SK-N-SH treated with all-trans-retinoic acid at 6 μM for 48 hours (cell line): ENCODE data around the gene RAMP3.

Experiments used
- ATAC-seq: fragments of 200-7000 bp; cut with Tn5 transposase; 3 replicates; pipeline ENCODE4 v1.9.1; 2020; ENCODE audit warnings: mild to moderate bottlenecking, moderate library complexity
- ARNTL ChIP-seq: fragments of 450-650 bp; formaldehyde crosslinking; IDR thresholded peaks from 2 replicates; pipeline ENCODE4 v1.5.0; 2020; ENCODE audit warnings: low read depth, mild to moderate bottlenecking, moderate library complexity, borderline replicate concordance
- BACH2 ChIP-seq: fragments of 250-450 bp; sonication (Bioruptor Pico); IDR thresholded peaks from 2 replicates; pipeline ENCODE4 v1.9.0; 2021; ENCODE audit warnings: mild to moderate bottlenecking, borderline replicate concordance
- CSDC2 ChIP-seq: fragments of 250-450 bp; sonication (Bioruptor Pico); IDR thresholded peaks from 2 replicates; pipeline ENCODE4 v1.5.0; 2020; ENCODE audit warnings: mild to moderate bottlenecking, moderate library complexity
- ESRRG ChIP-seq: fragments of 250-450 bp; sonication (Bioruptor Pico); IDR thresholded peaks from 2 replicates; pipeline ENCODE4 v1.6.1; 2021; ENCODE audit warnings: mild to moderate bottlenecking
- GLIS3 ChIP-seq: fragments of 250-450 bp; sonication (Bioruptor Pico); IDR thresholded peaks from 2 replicates; pipeline ENCODE4 v1.5.0; 2020; ENCODE audit warnings: mild to moderate bottlenecking, moderate library complexity
- ISL1 ChIP-seq: fragments of 250-450 bp; sonication (Bioruptor Pico); IDR thresholded peaks from 2 replicates; pipeline ENCODE4 v2.1.2; 2022; ENCODE audit warnings: mild to moderate bottlenecking, moderate library complexity
- OSR1 ChIP-seq: fragments of 250-450 bp; sonication (Bioruptor Pico); IDR thresholded peaks from 2 replicates; pipeline ENCODE4 v1.8.0; 2022; ENCODE audit warnings: moderate library complexity, mild to moderate bottlenecking, inconsistent platforms
- PPARA ChIP-seq: fragments of 250-450 bp; sonication (Bioruptor Pico); IDR thresholded peaks from 2 replicates; pipeline ENCODE4 v1.5.0; 2020; ENCODE audit warnings: mild to moderate bottlenecking, borderline replicate concordance
- RARB ChIP-seq: fragments of 250-450 bp; sonication (Bioruptor Pico); IDR thresholded peaks from 2 replicates; pipeline ENCODE4 v1.8.0; 2021; ENCODE audit warnings: mild to moderate bottlenecking, moderate library complexity
- SNAI2 ChIP-seq: fragments of 250-450 bp; sonication (Bioruptor Pico); IDR thresholded peaks from 2 replicates; pipeline ENCODE4 v1.5.0; 2020; ENCODE audit warnings: mild to moderate bottlenecking, moderate library complexity
- TCF4 ChIP-seq: fragments of 250-450 bp; sonication (Bioruptor Pico); IDR thresholded peaks from 2 replicates; pipeline ENCODE4 v1.8.0; 2021; ENCODE audit warnings: mild to moderate bottlenecking, moderate library complexity, borderline replicate concordance
- TOX ChIP-seq: fragments of 250-450 bp; sonication (Bioruptor Pico); IDR thresholded peaks from 2 replicates; pipeline ENCODE4 v1.8.0; 2021; ENCODE audit warnings: mild to moderate bottlenecking, moderate library complexity, borderline replicate concordance
- ZC3H10 ChIP-seq: fragments of 250-450 bp; sonication (Bioruptor Pico); IDR thresholded peaks from 2 replicates; pipeline ENCODE4 v1.5.1; 2021; ENCODE audit warnings: mild to moderate bottlenecking, moderate library complexity
- ZFP3 ChIP-seq: fragments of 250-450 bp; sonication (Bioruptor Pico); IDR thresholded peaks from 2 replicates; pipeline ENCODE4 v1.5.0; 2020; ENCODE audit warnings: mild to moderate bottlenecking, moderate library complexity
- ZFP30 ChIP-seq: fragments of 450-650 bp; formaldehyde crosslinking; IDR thresholded peaks from 2 replicates; pipeline ENCODE4 v1.5.0; 2022; ENCODE audit warnings: mild to moderate bottlenecking, moderate library complexity
- ZNF565 ChIP-seq: fragments of 450-650 bp; formaldehyde crosslinking; conservative IDR thresholded peaks from 2 replicates; pipeline ENCODE4 v1.5.0; 2020; ENCODE audit warnings: low read depth, mild to moderate bottlenecking, moderate library complexity
- ZNF70 ChIP-seq: fragments of 450-650 bp; formaldehyde crosslinking; IDR thresholded peaks from 2 replicates; pipeline ENCODE4 v1.5.0; 2020; ENCODE audit warnings: mild to moderate bottlenecking, moderate library complexity
- ZNF8 ChIP-seq: fragments of 450-650 bp; formaldehyde crosslinking; IDR thresholded peaks from 2 replicates; pipeline ENCODE4 v1.5.0; 2020; ENCODE audit warnings: mild to moderate bottlenecking, moderate library complexity
- TF ChIP-seq, protein P1 (sequence below): fragments of 250-450 bp; sonication (Bioruptor Pico); IDR thresholded peaks from 2 replicates; pipeline ENCODE4 v1.5.1; 2020; ENCODE audit warnings: low read depth, mild to moderate bottlenecking, moderate library complexity
- TF ChIP-seq, protein P2 (sequence below): fragments of 250-450 bp; sonication (Bioruptor Pico); IDR thresholded peaks from 2 replicates; pipeline ENCODE4 v1.8.0; 2020; ENCODE audit warnings: mild to moderate bottlenecking, moderate library complexity, borderline replicate concordance
- TF ChIP-seq, protein P3 (sequence below): fragments of 250-450 bp; sonication (Bioruptor Pico); IDR thresholded peaks from 2 replicates; pipeline ENCODE4 v1.8.0; 2021; ENCODE audit warnings: low read depth, mild to moderate bottlenecking, moderate library complexity, borderline replicate concordance
- TF ChIP-seq, protein P4 (sequence below): fragments of 250-450 bp; sonication (Bioruptor Pico); IDR thresholded peaks from 2 replicates; pipeline ENCODE4 v1.5.1; 2021; ENCODE audit warnings: mild to moderate bottlenecking, moderate library complexity

RAMP3 gene

DNA sequence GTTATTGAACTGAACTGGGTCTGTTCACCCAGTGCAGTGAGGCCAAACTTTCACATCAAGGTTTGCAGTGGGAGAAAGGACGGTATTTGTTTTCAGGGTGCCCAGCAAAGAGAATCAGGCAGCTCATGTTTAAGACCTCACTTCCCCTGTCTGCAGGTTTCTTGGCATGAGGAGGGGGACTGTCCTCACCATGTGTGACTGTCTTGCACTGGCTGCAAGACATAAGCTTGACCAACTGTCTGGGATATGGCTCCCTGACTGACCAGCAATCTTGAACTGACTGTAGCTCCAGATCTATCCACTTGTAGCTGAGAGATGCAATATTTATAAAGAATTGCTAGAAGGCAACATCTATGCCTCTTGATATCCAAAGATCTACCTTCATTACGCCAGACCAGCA lies 39.9 kb downstream of the RAMP3 start:
- no peak for ATAC-seq
- TF ChIP-seq, protein P1, sequence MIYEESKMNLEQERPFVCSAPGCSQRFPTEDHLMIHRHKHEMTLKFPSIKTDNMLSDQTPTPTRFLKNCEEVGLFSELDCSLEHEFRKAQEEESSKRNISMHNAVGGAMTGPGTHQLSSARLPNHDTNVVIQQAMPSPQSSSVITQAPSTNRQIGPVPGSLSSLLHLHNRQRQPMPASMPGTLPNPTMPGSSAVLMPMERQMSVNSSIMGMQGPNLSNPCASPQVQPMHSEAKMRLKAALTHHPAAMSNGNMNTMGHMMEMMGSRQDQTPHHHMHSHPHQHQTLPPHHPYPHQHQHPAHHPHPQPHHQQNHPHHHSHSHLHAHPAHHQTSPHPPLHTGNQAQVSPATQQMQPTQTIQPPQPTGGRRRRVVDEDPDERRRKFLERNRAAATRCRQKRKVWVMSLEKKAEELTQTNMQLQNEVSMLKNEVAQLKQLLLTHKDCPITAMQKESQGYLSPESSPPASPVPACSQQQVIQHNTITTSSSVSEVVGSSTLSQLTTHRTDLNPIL (CRISPR knock-in tag): no peak
- TF ChIP-seq, all 23 proteins: peak for 0

DNA sequence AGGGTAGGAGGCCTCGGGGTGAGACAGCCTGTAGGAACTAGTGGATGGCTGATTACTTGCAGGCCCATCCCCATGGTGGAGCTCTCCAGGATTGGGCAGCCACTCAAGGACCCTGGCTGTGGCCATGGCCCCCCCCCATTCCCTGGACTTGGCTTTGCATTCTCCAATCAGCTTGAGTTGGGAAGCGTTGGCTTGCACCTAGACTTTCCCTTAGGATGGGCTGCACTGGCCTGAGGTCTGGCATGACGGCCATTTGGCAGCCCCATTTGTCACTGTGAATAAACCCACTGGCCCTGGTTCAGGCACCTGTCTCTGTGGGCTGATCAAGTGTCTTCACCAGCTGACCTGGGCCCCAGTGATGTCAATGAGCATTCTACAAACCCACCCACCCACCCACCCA lies 41.4 kb downstream of the RAMP3 start:
- no peak for TF ChIP-seq TOX (CRISPR knock-in tag)
- no peak for TF ChIP-seq ESRRG (CRISPR knock-in tag)
- no peak for TF ChIP-seq ZNF70
- TF ChIP-seq, protein P2, sequence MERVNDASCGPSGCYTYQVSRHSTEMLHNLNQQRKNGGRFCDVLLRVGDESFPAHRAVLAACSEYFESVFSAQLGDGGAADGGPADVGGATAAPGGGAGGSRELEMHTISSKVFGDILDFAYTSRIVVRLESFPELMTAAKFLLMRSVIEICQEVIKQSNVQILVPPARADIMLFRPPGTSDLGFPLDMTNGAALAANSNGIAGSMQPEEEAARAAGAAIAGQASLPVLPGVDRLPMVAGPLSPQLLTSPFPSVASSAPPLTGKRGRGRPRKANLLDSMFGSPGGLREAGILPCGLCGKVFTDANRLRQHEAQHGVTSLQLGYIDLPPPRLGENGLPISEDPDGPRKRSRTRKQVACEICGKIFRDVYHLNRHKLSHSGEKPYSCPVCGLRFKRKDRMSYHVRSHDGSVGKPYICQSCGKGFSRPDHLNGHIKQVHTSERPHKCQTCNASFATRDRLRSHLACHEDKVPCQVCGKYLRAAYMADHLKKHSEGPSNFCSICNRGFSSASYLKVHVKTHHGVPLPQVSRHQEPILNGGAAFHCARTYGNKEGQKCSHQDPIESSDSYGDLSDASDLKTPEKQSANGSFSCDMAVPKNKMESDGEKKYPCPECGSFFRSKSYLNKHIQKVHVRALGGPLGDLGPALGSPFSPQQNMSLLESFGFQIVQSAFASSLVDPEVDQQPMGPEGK (CRISPR knock-in tag): no peak
- no peak for TF ChIP-seq GLIS3 (CRISPR knock-in tag)
- TF ChIP-seq ZFP30 (CRISPR knock-in tag): no peak
- TF ChIP-seq PPARA (CRISPR knock-in tag): no peak
- TF ChIP-seq CSDC2 (CRISPR knock-in tag): no peak
- TF ChIP-seq SNAI2 (CRISPR knock-in tag): no peak
- TF ChIP-seq, protein P1 (CRISPR knock-in tag): no peak
- TF ChIP-seq TCF4: no peak
- TF ChIP-seq ZNF565: no peak
- no peak for TF ChIP-seq RARB
- no peak for TF ChIP-seq ARNTL (CRISPR knock-in tag)
- TF ChIP-seq BACH2: no peak
- TF ChIP-seq ZC3H10 (CRISPR knock-in tag): no peak
- no peak for TF ChIP-seq ZFP3
- TF ChIP-seq, protein P3, sequence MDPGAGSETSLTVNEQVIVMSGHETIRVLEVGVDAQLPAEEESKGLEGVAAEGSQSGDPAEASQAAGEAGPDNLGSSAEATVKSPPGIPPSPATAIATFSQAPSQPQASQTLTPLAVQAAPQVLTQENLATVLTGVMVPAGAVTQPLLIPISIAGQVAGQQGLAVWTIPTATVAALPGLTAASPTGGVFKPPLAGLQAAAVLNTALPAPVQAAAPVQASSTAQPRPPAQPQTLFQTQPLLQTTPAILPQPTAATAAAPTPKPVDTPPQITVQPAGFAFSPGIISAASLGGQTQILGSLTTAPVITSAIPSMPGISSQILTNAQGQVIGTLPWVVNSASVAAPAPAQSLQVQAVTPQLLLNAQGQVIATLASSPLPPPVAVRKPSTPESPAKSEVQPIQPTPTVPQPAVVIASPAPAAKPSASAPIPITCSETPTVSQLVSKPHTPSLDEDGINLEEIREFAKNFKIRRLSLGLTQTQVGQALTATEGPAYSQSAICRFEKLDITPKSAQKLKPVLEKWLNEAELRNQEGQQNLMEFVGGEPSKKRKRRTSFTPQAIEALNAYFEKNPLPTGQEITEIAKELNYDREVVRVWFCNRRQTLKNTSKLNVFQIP (CRISPR knock-in tag): no peak
- no peak for TF ChIP-seq ZNF8
- TF ChIP-seq ISL1 (CRISPR knock-in tag): no peak
- ATAC-seq: no peak

DNA sequence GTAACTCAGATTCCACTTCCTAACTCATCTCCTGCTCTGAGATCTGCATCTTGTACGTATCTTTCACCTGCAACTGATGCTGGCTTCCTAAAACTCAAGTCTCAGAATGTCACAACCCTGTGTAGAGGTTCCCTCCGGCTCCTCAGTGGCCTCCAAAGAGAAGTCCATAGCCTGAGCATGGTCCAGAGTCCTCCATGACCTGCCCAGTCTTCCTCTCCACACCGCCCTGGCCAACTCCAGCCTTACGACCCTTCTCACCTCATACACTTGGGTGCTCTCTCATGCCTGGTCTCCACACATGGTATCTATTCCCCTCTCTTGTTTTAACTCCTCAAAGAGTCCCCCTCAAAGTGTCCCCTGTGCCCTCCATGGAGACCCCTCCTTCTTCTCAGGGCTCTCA lies 41.9 kb downstream of the RAMP3 start:
- TF ChIP-seq, protein P4, sequence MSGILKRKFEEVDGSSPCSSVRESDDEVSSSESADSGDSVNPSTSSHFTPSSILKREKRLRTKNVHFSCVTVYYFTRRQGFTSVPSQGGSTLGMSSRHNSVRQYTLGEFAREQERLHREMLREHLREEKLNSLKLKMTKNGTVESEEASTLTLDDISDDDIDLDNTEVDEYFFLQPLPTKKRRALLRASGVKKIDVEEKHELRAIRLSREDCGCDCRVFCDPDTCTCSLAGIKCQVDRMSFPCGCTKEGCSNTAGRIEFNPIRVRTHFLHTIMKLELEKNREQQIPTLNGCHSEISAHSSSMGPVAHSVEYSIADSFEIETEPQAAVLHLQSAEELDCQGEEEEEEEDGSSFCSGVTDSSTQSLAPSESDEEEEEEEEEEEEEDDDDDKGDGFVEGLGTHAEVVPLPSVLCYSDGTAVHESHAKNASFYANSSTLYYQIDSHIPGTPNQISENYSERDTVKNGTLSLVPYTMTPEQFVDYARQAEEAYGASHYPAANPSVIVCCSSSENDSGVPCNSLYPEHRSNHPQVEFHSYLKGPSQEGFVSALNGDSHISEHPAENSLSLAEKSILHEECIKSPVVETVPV: no peak
- TF ChIP-seq TCF4: no peak
- TF ChIP-seq ZFP3: no peak
- TF ChIP-seq ARNTL (CRISPR knock-in tag): no peak
- TF ChIP-seq, protein P3 (CRISPR knock-in tag): no peak
- no peak for TF ChIP-seq PPARA (CRISPR knock-in tag)
- TF ChIP-seq ZNF70: no peak
- TF ChIP-seq CSDC2 (CRISPR knock-in tag): no peak
- TF ChIP-seq GLIS3 (CRISPR knock-in tag): no peak
- TF ChIP-seq, protein P2 (CRISPR knock-in tag): no peak
- no peak for TF ChIP-seq ZC3H10 (CRISPR knock-in tag)
- no peak for TF ChIP-seq ZNF565
- TF ChIP-seq OSR1 (CRISPR knock-in tag): no peak
- TF ChIP-seq ZNF8: no peak
- TF ChIP-seq, protein P1 (CRISPR knock-in tag): no peak
- TF ChIP-seq ZFP30 (CRISPR knock-in tag): no peak
- TF ChIP-seq RARB: no peak
- no peak for TF ChIP-seq TOX (CRISPR knock-in tag)
- TF ChIP-seq ISL1 (CRISPR knock-in tag): no peak
- TF ChIP-seq ESRRG (CRISPR knock-in tag): no peak
- ATAC-seq: no peak
